Tibial artery (tissue), 4 donors: ENCODE results near the gene AMPH.

ENCODE experiments used
- DNase-seq, 2 donors: peaks; one replicate each; pipeline ENCODE4 v3.0.0-alpha.2; 2019
- H3K27ac ChIP-seq, 2 donors: fragments of 200-600 bp; sonication (generic) in 1 of 2; 1 replicate in 1 of 2; 2 replicates in 1 of 2; pipeline ENCODE4 v1.5.1; 2018 to 2019; ENCODE audit warnings: mild to moderate bottlenecking in 1 of 2
- H3K27me3 ChIP-seq, 2 donors: fragments of 200-600 bp; sonication (generic) in 1 of 2; one replicate each; pipeline versions ENCODE4 v1.5.1 to v1.6.0; 2016 to 2019
- H3K36me3 ChIP-seq, 3 donors: fragments of 200-600 bp; sonication (generic) in 2 of 3; one replicate each; pipeline ENCODE4 v1.5.1; 2016 to 2019; ENCODE audit warnings: mild to moderate bottlenecking in 2 of 3
- H3K4me1 ChIP-seq, 4 donors: fragments of 200-600 bp; sonication (generic) in 2 of 4; 1 replicate in 3 of 4; 2 replicates in 1 of 4; pipeline ENCODE4 v1.5.1; 2016 to 2019
- H3K4me3 ChIP-seq, 2 donors: fragments of 200-600 bp; sonication (generic) in 1 of 2; 1 replicate in 1 of 2; 2 replicates in 1 of 2; pipeline ENCODE4 v1.5.1; 2018 to 2019; ENCODE audit warnings: mild to moderate bottlenecking in 2 of 2
- H3K9me3 ChIP-seq, 3 donors: fragments of 200-600 bp; sonication (generic) in 1 of 3; one replicate each; pipeline ENCODE4 v1.5.1; 2016 to 2019
- intact Hi-C: fragments of 100-400 bp; cut with DNase I; formaldehyde crosslinking; loops from one replicate; pipeline ENCODE4 v1.15.0; 2023; ENCODE audit warnings: low total_unique reads
- TF ChIP-seq, protein P1 (sequence below), 2 experiments: fragments of 200-600 bp in 1 of 2; fragments of 450-650 bp in 1 of 2; IDR thresholded peaks; one replicate each; pipeline ENCODE4 v1.5.1; 2017 to 2019; ENCODE audit warnings: antibody characterized with exemption in 2 of 2, mild to moderate bottlenecking in 1 of 2, moderate library complexity in 1 of 2

The AMPH gene

DNA sequence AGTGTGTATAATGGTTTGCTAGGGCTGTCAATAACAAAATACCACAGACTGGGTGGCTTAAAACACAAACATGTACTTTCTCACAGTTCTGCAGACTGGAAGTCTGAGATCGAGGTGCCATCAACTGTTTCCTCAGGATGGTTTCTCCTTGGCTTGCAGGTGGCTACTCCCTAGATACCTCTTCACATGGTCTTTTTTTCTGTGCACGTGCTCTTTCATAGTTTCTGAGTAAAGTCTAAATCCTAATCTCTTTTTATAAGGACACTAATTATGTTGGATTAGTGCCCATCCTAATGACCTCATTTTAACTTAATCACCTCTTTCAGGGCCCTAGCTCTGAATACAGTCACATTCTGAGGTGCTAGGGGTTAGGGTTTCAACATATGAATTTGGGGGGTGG, 65.9 kb downstream of the AMPH start:
- TF ChIP-seq, protein P1, sequence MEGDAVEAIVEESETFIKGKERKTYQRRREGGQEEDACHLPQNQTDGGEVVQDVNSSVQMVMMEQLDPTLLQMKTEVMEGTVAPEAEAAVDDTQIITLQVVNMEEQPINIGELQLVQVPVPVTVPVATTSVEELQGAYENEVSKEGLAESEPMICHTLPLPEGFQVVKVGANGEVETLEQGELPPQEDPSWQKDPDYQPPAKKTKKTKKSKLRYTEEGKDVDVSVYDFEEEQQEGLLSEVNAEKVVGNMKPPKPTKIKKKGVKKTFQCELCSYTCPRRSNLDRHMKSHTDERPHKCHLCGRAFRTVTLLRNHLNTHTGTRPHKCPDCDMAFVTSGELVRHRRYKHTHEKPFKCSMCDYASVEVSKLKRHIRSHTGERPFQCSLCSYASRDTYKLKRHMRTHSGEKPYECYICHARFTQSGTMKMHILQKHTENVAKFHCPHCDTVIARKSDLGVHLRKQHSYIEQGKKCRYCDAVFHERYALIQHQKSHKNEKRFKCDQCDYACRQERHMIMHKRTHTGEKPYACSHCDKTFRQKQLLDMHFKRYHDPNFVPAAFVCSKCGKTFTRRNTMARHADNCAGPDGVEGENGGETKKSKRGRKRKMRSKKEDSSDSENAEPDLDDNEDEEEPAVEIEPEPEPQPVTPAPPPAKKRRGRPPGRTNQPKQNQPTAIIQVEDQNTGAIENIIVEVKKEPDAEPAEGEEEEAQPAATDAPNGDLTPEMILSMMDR (IDR thresholded peaks at IDR 0.05) = no peak
- H3K27me3 ChIP-seq = no peaks in the 10 kb centered on the region
- no peak for DNase-seq

DNA sequence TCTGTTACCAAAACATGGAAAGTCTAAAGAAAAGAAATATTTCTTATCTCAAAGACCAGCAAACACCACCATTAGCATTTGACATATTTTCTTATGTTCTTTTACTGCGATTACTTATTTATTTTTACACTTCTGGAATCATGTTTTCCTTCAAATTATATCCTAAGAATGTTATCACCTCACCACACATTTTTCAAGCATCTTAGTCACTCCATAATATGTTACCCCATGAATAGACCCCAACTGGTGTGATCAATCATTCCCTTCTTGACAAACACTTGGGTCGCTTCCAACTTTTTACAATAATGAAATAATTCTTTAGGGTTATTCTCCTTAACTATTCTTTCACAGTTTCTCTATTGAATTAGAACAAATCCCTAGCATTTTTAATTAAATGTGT, 67.4 kb downstream of the AMPH start:
- no peaks in the 10 kb centered on the region for H3K4me1 ChIP-seq
- no peak for DNase-seq
- no peaks in the 10 kb centered on the region for H3K9me3 ChIP-seq
- no peaks in the 10 kb centered on the region for H3K27me3 ChIP-seq
- no peak overlapping the region for H3K4me3 ChIP-seq
- no peak overlapping the region for H3K27ac ChIP-seq
- intact Hi-C loops = no loop called here
- TF ChIP-seq, protein P1 (IDR thresholded peaks at IDR 0.05) = no peak
- H3K36me3 ChIP-seq = no peaks in the 10 kb centered on the region

More for the DNA sequence above, 65.9 kb downstream of the AMPH start:
- Histone ChIP-seq H3K4me1 (no peaks in the 10 kb centered on the region), H3K4me3 (no peak overlapping the region), H3K36me3 (no peaks in the 10 kb centered on the region), H3K9me3 (no peaks in the 10 kb centered on the region), H3K27ac (no peak overlapping the region)
- intact Hi-C loops = no loop called here

DNA sequence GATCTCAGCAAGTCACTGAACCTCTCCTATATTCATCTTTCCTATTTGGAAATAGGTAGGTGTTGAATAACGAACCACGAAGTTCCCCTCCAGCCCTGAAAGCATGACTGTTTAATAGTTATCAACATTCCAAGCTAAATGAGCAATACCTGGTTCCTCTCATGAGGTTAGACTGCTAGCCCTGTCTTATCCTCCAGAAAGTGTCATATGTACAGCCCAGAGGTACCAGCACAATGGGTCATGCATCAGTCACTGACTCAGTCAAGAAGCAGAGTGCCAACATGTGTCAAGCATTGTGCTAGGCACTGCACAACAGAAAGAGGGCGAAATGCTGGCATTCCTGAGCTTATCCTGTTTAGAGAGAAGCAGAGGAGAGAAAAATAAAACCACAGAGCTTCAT, 70.0 kb downstream of the AMPH start:
- no peaks in the 10 kb centered on the region for H3K27me3 ChIP-seq
- intact Hi-C loops = no loop called here
- H3K9me3 ChIP-seq = no peaks in the 10 kb centered on the region
- TF ChIP-seq, protein P1 (IDR thresholded peaks at IDR 0.05) = no peak
- no peak overlapping the region for H3K27ac ChIP-seq
- H3K36me3 ChIP-seq = no peaks in the 10 kb centered on the region
- no peak overlapping the region for H3K4me3 ChIP-seq
- no peak for DNase-seq
- H3K4me1 ChIP-seq = no peaks in the 10 kb centered on the region

DNA sequence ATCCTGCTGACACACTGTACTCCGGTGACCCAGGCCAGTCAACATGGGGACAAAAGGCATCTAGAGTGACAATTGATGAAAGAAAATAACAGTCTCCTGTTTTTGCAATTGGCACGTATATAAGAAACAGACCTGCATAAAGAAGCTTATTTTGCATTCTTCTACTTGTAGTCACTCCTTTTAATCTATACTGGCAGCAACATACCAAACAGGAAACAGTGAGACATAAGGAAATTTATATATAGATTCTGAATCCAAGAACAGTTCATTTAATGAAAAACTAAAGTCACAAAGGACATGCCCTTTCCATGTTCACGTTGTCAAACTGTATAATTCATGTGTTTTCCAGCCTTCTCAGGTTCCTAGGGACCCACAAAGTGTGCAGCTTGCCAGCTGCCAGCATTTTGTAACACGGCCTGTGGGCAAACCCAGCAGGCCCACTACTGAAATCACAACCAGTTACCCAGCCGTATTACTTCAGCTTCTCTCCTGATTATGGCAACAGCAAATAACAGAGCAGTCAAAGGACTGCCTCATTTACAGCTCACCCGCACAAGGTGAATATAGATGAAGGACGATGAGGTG, 72.3 kb downstream of the AMPH start:
- peaks cover 0 to 12% (median 0%) of the 10 kb centered on the region in 4 donors for H3K4me1 ChIP-seq
- TF ChIP-seq, protein P1 (IDR thresholded peaks at IDR 0.05) = no peak
- intact Hi-C loops = no loop called here
- H3K9me3 ChIP-seq = no peaks in the 10 kb centered on the region
- no peaks in the 10 kb centered on the region for H3K27me3 ChIP-seq
- no peak overlapping the region for H3K4me3 ChIP-seq
- no peak for DNase-seq
- no peaks in the 10 kb centered on the region for H3K36me3 ChIP-seq
- H3K27ac ChIP-seq = no peak overlapping the region

DNA sequence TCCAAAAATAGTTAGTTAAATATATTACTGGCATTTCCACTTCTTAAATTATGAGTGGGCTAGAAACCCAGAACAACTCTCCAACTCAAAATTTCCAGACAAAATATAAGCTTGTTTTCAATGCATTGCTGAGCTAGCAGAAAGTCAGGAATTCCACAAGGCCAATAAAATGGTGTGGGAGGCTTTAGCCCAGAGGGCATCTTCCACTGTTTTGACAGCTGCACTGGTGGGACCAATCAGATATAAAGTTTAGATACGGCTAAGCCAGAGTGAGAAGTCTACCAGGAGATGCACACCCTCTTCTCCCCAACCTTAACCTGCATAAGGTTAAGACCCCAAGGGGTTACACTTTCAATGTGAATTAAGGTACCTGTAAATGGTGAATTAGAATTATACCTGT, 76.6 kb downstream of the AMPH start:
- H3K4me1 ChIP-seq = peaks cover 0 to 12% (median 0%) of the 10 kb centered on the region in 4 donors
- no peaks in the 10 kb centered on the region for H3K9me3 ChIP-seq
- no peak for DNase-seq
- H3K27ac ChIP-seq = no peak overlapping the region
- H3K36me3 ChIP-seq = no peaks in the 10 kb centered on the region
- no peak overlapping the region for H3K4me3 ChIP-seq
- intact Hi-C loops = no loop called here
- TF ChIP-seq, protein P1 (IDR thresholded peaks at IDR 0.05) = no peak
- H3K27me3 ChIP-seq = no peaks in the 10 kb centered on the region

DNA sequence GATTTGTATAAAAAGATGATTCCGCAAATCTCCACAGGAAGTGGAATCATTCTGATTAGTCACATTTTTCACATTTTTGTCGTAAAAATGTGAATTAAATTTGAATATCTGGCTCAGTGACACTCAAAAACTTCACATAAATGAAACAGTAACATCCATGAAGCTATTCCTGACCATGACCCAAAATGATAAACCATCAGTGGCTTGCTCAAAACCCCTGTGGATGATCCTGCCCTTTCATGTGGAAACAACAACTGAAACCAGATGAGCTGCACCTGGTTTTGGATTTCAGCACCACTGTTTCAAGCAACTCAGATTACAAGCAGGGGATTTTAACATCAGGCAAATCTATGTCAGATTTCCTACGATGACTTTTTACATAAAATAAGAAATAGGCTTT, 80.3 kb downstream of the AMPH start:
- intact Hi-C loops = no loop called here
- H3K27ac ChIP-seq = no peak overlapping the region
- H3K4me1 ChIP-seq = peaks cover 0 to 12% (median 0%) of the 10 kb centered on the region in 4 donors
- no peaks in the 10 kb centered on the region for H3K27me3 ChIP-seq
- DNase-seq = no peak
- no peaks in the 10 kb centered on the region for H3K9me3 ChIP-seq
- no peak overlapping the region for H3K4me3 ChIP-seq
- no peaks in the 10 kb centered on the region for H3K36me3 ChIP-seq
- TF ChIP-seq, protein P1 (IDR thresholded peaks at IDR 0.05) = no peak
